Upper lobe of left lung (tissue), 6 donors: ENCODE results near the gene HK1. TPM values are rescaled to one million over a fixed set of nuclear protein-coding genes. Genes with fewer than 3 reads are reported as not detected.
"Not testable (repeated sequence)": the region's sequence is repeated elsewhere in the genome, so short reads cannot be mapped to it uniquely, and the experiment has no call there.

Experiments used
- ATAC-seq, 2 donors: fragments of 200-7000 bp; cut with Tn5 transposase; one replicate each; pipeline ENCODE4 v1.9.1; 2022; ENCODE audit warnings: mild to moderate bottlenecking in 2 of 2, moderate library complexity in 2 of 2; ENCODE audit not compliant: low FRiP score in 2 of 2
- DNase-seq, 2 donors: peaks; one replicate each; pipeline ENCODE4 v3.0.0-alpha.2; 2019 to 2020
- H3K27ac ChIP-seq, 4 donors: fragments of 200-600 bp; sonication (generic); one replicate each; pipeline ENCODE4 v1.5.1; 2016 to 2019
- H3K27me3 ChIP-seq, 4 donors: fragments of 200-600 bp; sonication (generic); one replicate each; pipeline ENCODE4 v1.5.1; 2017 to 2019
- H3K36me3 ChIP-seq, 4 donors: fragments of 200-600 bp; sonication (generic); one replicate each; pipeline ENCODE4 v1.5.1; 2016 to 2019
- H3K4me1 ChIP-seq, 4 donors: fragments of 200-600 bp; sonication (generic); one replicate each; pipeline ENCODE4 v1.5.1; 2018 to 2019
- H3K4me3 ChIP-seq, 4 donors: fragments of 200-600 bp; sonication (generic); one replicate each; pipeline ENCODE4 v1.5.1; 2017 to 2019; ENCODE audit warnings: mild to moderate bottlenecking in 2 of 4, moderate library complexity in 1 of 4
- H3K9me3 ChIP-seq, 4 donors: fragments of 200-600 bp; sonication (generic); one replicate each; pipeline ENCODE4 v1.5.1; 2018 to 2019
- CTCF ChIP-seq, 6 experiments: fragments of 450-650 bp in 4 of 6; fragments of 200-600 bp in 2 of 6; sonication (generic) in 2 of 6; IDR thresholded peaks; one replicate each; pipeline ENCODE4 v1.5.1; 2016 to 2019; ENCODE audit warnings: antibody characterized with exemption in 6 of 6
- EP300 ChIP-seq, 4 donors: sonication (generic); formaldehyde crosslinking; IDR thresholded peaks; one replicate each; pipeline ENCODE4 v1.5.1; 2017; ENCODE audit warnings: antibody characterized with exemption in 4 of 4, control low read depth in 2 of 4
- POLR2A ChIP-seq, 4 donors: fragments of 450-650 bp; IDR thresholded peaks; one replicate each; pipeline ENCODE4 v1.5.1; 2016 to 2017; ENCODE audit warnings: antibody characterized with exemption in 4 of 4, mild to moderate bottlenecking in 2 of 4
- POLR2AphosphoS5 ChIP-seq, 2 donors: sonication (generic); formaldehyde crosslinking; IDR thresholded peaks; one replicate each; pipeline ENCODE4 v1.5.1; 2017; ENCODE audit warnings: antibody characterized with exemption in 2 of 2
- WGBS, 2 donors: methylation state at CpG; one replicate each; pipeline ENCODE4 v1.1.5; 2017 to 2018; 5-methylcytosine and 5-hydroxymethylcytosine counted together
- total RNA-seq, 6 donors: library from RNA; depleted of rRNA in 4 of 6; stranded (reverse); fragments of >200 nt in 4 of 6; gene quantifications; one replicate each; pipeline versions ENCODE4 v1.1.0 to v1.2.1, GENCODE V29; 2016 to 2021
- donor health status: DM: no; HTN: no; CAD: no; lungs with moderate emphysema.
- donor health status: DM: no; HTN: yes; CAD: no; lungs with severe emphysema.

HK1 gene
- total RNA-seq, 6 donors from 2014 or later: 60.8 to 98.5 (median 88.9) TPM

- peaks cover 0 to 8% (median 0%) of the 10 kb centered on the region in 4 donors for H3K36me3 ChIP-seq
- no peaks in the 10 kb centered on the region for H3K27me3 ChIP-seq
- peak overlapping the region; percentile 66 to 88 (median 84) for H3K27ac ChIP-seq
- WGBS, 2 donors: 53 to 66% methylated on average over 3 of the region's 3 CpGs
- peaks cover 67 to 91% (median 76%) of the 10 kb centered on the region in 4 donors for H3K4me1 ChIP-seq
- peak in 1 of 2 donors; percentile 70 for TF ChIP-seq POLR2AphosphoS5 (IDR thresholded peaks at IDR 0.05)
- TF ChIP-seq CTCF (IDR thresholded peaks at IDR 0.05): peak in 3 of 6 experiments; percentile 12 to 68 (median 51)
- TF ChIP-seq POLR2A (IDR thresholded peaks at IDR 0.05): no peak
- ATAC-seq (peak; percentile 10 to 70), DNase-seq (peak in 1 of 2 donors; percentile 85)
- H3K4me3 ChIP-seq: no peak overlapping the region
- H3K9me3 ChIP-seq: no peaks in the 10 kb centered on the region
Measured at GRCh38 chr10:69333205-69333604, 54.9 kb downstream of the HK1 start.

GRCh38 chr10:69333865-69334301, 55.6 kb downstream of the HK1 start:
- peak in 1 of 4 donors; percentile 10 for TF ChIP-seq POLR2A (IDR thresholded peaks at IDR 0.05)
- 89 to 93% methylated on average over 8 to 9 of the region's 9 CpGs for WGBS, 2 donors
- not testable (repeated sequence) for H3K4me3 ChIP-seq, H3K27me3 ChIP-seq, H3K36me3 ChIP-seq, DNase-seq, ATAC-seq, H3K9me3 ChIP-seq
- Histone ChIP-seq H3K4me1 (peaks cover 67 to 91% (median 76%) of the 10 kb centered on the region in 4 donors), H3K27ac (peak overlapping the region; percentile 66 to 88 (median 84))

GRCh38 chr10:69334302-69335062, 56.2 kb downstream of the HK1 start:
- no peaks in the 10 kb centered on the region for H3K9me3 ChIP-seq
- peaks cover 71 to 91% (median 79%) of the 10 kb centered on the region in 4 donors for H3K4me1 ChIP-seq
- H3K27ac ChIP-seq: peak overlapping the region; percentile 66 to 88 (median 84)
- H3K36me3 ChIP-seq: peaks cover 0 to 8% (median 0%) of the 10 kb centered on the region in 4 donors
- no peak for TF ChIP-seq POLR2AphosphoS5 (IDR thresholded peaks at IDR 0.05)
- TF ChIP-seq CTCF (IDR thresholded peaks at IDR 0.05): no peak
- TF ChIP-seq POLR2A (IDR thresholded peaks at IDR 0.05): no peak
- no peak for TF ChIP-seq EP300 (IDR thresholded peaks at IDR 0.05)
- no peaks in the 10 kb centered on the region for H3K27me3 ChIP-seq
- H3K4me3 ChIP-seq: no peak overlapping the region
- 67 to 71% methylated on average over 17 to 19 of the region's 19 CpGs for WGBS, 2 donors
- ATAC-seq (no peak), DNase-seq (peak in 1 of 2 donors; percentile 27)

- WGBS, 2 donors: 30% methylated on average over 13 of the region's 13 CpGs; no CpG with 5 or more reads in 1 of the 2 donors
- DNase-seq (peak; percentile 74 to 88), ATAC-seq (peak; percentile 78 to 79)
- Histone ChIP-seq H3K4me3 (no peak overlapping the region), H3K27ac (peak overlapping the region; percentile 66 to 88 (median 84)), H3K36me3 (peaks cover 0 to 8% (median 0%) of the 10 kb centered on the region in 4 donors), H3K9me3 (no peaks in the 10 kb centered on the region), H3K4me1 (peaks cover 78 to 94% (median 83%) of the 10 kb centered on the region in 4 donors), H3K27me3 (no peaks in the 10 kb centered on the region)
- TF ChIP-seq POLR2AphosphoS5 (IDR thresholded peaks at IDR 0.05) (peak in 1 of 2 donors; percentile 11), POLR2A (IDR thresholded peaks at IDR 0.05) (peak in 1 of 4 donors; percentile 39), EP300 (IDR thresholded peaks at IDR 0.05) (no peak), CTCF (IDR thresholded peaks at IDR 0.05) (no peak)
Measured at GRCh38 chr10:69335063-69335587, 56.8 kb downstream of the HK1 start.

GRCh38 chr10:69335613-69336012, 57.3 kb downstream of the HK1 start:
- H3K4me1 ChIP-seq: peaks cover 78 to 98% (median 83%) of the 10 kb centered on the region in 4 donors
- DNase-seq (no peak), ATAC-seq (no peak)
- H3K36me3 ChIP-seq: peaks cover 0 to 4% (median 0%) of the 10 kb centered on the region in 4 donors
- peak overlapping the region; percentile 66 to 88 (median 84) for H3K27ac ChIP-seq
- TF ChIP-seq POLR2AphosphoS5 (IDR thresholded peaks at IDR 0.05): no peak
- no peak for TF ChIP-seq EP300 (IDR thresholded peaks at IDR 0.05)
- no peak for TF ChIP-seq CTCF (IDR thresholded peaks at IDR 0.05)
- no peak for TF ChIP-seq POLR2A (IDR thresholded peaks at IDR 0.05)
- H3K27me3 ChIP-seq: no peaks in the 10 kb centered on the region
- H3K4me3 ChIP-seq: no peak overlapping the region
- 82 to 90% methylated on average over 8 of the region's 8 CpGs for WGBS, 2 donors
- no peaks in the 10 kb centered on the region for H3K9me3 ChIP-seq
